Ishikawa (cell line): ENCODE measurements around the gene COL23A1.
A peak's percentile ranks its signal among the peaks of the same experiment; 100 is the strongest.

ENCODE experiments used
- CEBPB ChIP-seq: IDR thresholded peaks from 2 replicates; pipeline ENCODE4 v1.6.1; 2012
- CREB1 ChIP-seq: IDR thresholded peaks from 2 replicates; pipeline ENCODE4 v1.6.1; 2012; ENCODE audit warnings: low read depth
- EGR1 ChIP-seq: IDR thresholded peaks from 2 replicates; pipeline ENCODE4 v1.6.1; 2012
- EP300 ChIP-seq: IDR thresholded peaks from 2 replicates; pipeline ENCODE4 v1.6.1; 2012; ENCODE audit warnings: borderline replicate concordance
- FOXM1 ChIP-seq: IDR thresholded peaks from 2 replicates; pipeline ENCODE4 v1.6.1; 2012; ENCODE audit warnings: low read depth, borderline replicate concordance
- MAX ChIP-seq: IDR thresholded peaks from 2 replicates; pipeline ENCODE4 v1.6.1; 2012
- NFIC ChIP-seq: IDR thresholded peaks from 2 replicates; pipeline ENCODE4 v1.6.1; 2012
- RAD21 ChIP-seq: IDR thresholded peaks from 2 replicates; pipeline ENCODE4 v1.6.1; 2012; ENCODE audit warnings: low read depth
- REST ChIP-seq: IDR thresholded peaks from 2 replicates; pipeline ENCODE4 v1.6.1; 2012; ENCODE audit warnings: low read depth, mild to moderate bottlenecking
- TAF1 ChIP-seq: IDR thresholded peaks from 2 replicates; pipeline ENCODE4 v1.6.1; 2012; ENCODE audit warnings: low read depth, mild to moderate bottlenecking
- TCF12 ChIP-seq: IDR thresholded peaks from 2 replicates; pipeline ENCODE4 v1.6.1; 2012; ENCODE audit warnings: low read depth
- TEAD4 ChIP-seq: IDR thresholded peaks from 2 replicates; pipeline ENCODE4 v1.6.1; 2012
- USF1 ChIP-seq: IDR thresholded peaks from 2 replicates; pipeline ENCODE4 v1.6.1; 2012
- YY1 ChIP-seq: IDR thresholded peaks from 2 replicates; pipeline ENCODE4 v1.6.1; 2012; ENCODE audit warnings: low read depth
- ZBTB7A ChIP-seq: IDR thresholded peaks from 2 replicates; pipeline ENCODE4 v1.6.1; 2012; ENCODE audit warnings: low read depth

The COL23A1 gene

GRCh38 chr5:178206166-178207101, 383.8 kb downstream of the COL23A1 start:
- TF ChIP-seq CREB1 (no peak), EP300 (no peak), TCF12 (no peak), NFIC (no peak), REST (no peak), CEBPB (no peak), ZBTB7A (no peak), YY1 (no peak)

GRCh38 chr5:178205749-178206047, 384.5 kb downstream of the COL23A1 start:
- TF ChIP-seq EP300 (no peak), TAF1 (no peak), NFIC (no peak), EGR1 (no peak), REST (no peak), TCF12 (no peak), USF1 (no peak), CREB1 (no peak), ZBTB7A (no peak), RAD21 (no peak), YY1 (no peak), MAX (no peak), FOXM1 (no peak), TEAD4 (no peak), CEBPB (no peak)

- TF ChIP-seq EGR1: peak; percentile 92
- TF ChIP-seq REST: no peak
- TF ChIP-seq RAD21: no peak
These were observed 385.1 kb downstream of the COL23A1 start for GRCh38 chr5:178204935-178205748.

- TF ChIP-seq TEAD4 (0 out of 2 replicates have a peak, but pooled peaks have one; percentile 24), ZBTB7A (no peak), MAX (peak; percentile 97), USF1 (0 out of 2 replicates have a peak, but pooled peaks have one; percentile 5), EP300 (no peak; the same call in 1 of the 2 replicates), CEBPB (no peak), NFIC (no peak), CREB1 (no peak), RAD21 (no peak; the same call in 1 of the 2 replicates), YY1 (peak; percentile 80), TAF1 (peak; percentile 96), FOXM1 (peak; percentile 19; the same call in 1 of the 2 replicates), EGR1 (no peak), REST (peak; percentile 11; the same call in 1 of the 2 replicates), TCF12 (peak; percentile 69)
These were observed 385.8 kb downstream of the COL23A1 start, which contains the start of gene HNRNPAB for GRCh38 chr5:178204182-178204934. TSS of gene HNRNPAB (plus strand) at chr5:178204533. CDS start at chr5:178204838, 305 bp downstream.
